Right atrium auricular region (tissue), 2 donors: Measurements from ENCODE around the gene KIAA1217. TPM values are rescaled to one million over a fixed set of nuclear protein-coding genes. Genes with fewer than 3 reads are reported as not detected.
A peak's percentile ranks its signal among the peaks of the same experiment; 100 is the strongest.

Experiments
- DNase-seq: peaks from one replicate; pipeline ENCODE4 v3.0.0-alpha.2; 2019; ENCODE audit warnings: low spot score
- H3K27ac ChIP-seq, 2 donors: fragments of 200-600 bp; sonication (generic); 1 replicate in 1 of 2; 2 replicates in 1 of 2; pipeline ENCODE4 v1.5.1; 2016 to 2019
- H3K27me3 ChIP-seq, 2 donors: fragments of 200-600 bp; sonication (generic); one replicate each; pipeline versions ENCODE4 v1.5.1 to v1.6.0; 2017 to 2019
- H3K36me3 ChIP-seq: fragments of 200-600 bp; sonication (generic); one replicate; pipeline ENCODE4 v1.5.1; 2016
- H3K4me1 ChIP-seq, 2 donors: fragments of 200-600 bp; sonication (generic); one replicate each; pipeline versions ENCODE4 v1.5.1 to v1.6.0; 2017 to 2019
- H3K4me3 ChIP-seq, 2 donors: fragments of 200-600 bp; sonication (generic); 1 replicate in 1 of 2; 2 replicates in 1 of 2; pipeline ENCODE4 v1.5.1; 2017 to 2019; ENCODE audit warnings: mild to moderate bottlenecking in 1 of 2, moderate library complexity in 1 of 2
- H3K9me3 ChIP-seq, 2 donors: fragments of 200-600 bp; sonication (generic); one replicate each; pipeline ENCODE4 v1.5.1; 2019
- total RNA-seq, 2 donors: library from RNA; depleted of rRNA; stranded (reverse); fragments of >200 nt; gene quantifications; one replicate each; pipeline ENCODE4 v1.1.0, GENCODE V29; 2016
- TF ChIP-seq, protein P1 (sequence below), 2 donors: fragments of 200-600 bp; sonication (generic); IDR thresholded peaks; one replicate each; pipeline ENCODE4 v1.5.1; 2019; ENCODE audit warnings: antibody characterized with exemption in 2 of 2

Gene KIAA1217
- total RNA-seq, 2 donors from 2014 or later, result 24.0 to 33.3 TPM

DNA sequence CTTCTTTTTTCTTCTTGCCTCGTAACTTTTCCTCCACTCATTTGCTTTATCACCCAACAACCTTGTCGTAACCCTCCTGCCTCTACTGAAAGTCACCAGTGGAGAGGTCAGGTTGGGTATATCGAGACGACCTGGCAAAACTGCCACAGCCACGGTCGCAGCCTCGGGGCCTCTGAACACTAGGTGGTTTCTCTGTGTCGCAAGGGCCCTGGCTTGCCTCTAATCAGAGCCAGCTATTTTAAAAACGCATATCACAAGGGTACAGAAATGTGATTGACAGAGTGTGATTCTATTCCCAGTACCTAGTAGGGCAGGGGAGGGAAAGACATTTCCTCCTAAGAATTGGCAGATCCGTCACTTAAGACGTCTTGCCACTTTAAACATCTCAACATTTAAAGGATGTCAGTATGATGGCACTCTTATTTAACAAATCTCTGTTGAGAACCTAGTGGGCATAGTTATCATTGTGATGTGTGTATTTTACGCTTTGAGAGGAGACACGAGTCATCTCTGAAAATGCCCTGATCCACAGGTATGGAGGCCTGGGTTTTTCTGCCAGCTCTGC, 317.2 kb downstream of the KIAA1217 start:
- Histone ChIP-seq H3K9me3 (no peaks in the 10 kb centered on the region), H3K27me3 (no peaks in the 10 kb centered on the region), H3K36me3 (peaks cover 33% of the 10 kb centered on the region), H3K4me1 (peaks cover 0 to 12% of the 10 kb centered on the region in 2 donors), H3K27ac (peak overlapping the region; percentile 46 to 78), H3K4me3 (no peak overlapping the region)
- TF ChIP-seq, protein P1, sequence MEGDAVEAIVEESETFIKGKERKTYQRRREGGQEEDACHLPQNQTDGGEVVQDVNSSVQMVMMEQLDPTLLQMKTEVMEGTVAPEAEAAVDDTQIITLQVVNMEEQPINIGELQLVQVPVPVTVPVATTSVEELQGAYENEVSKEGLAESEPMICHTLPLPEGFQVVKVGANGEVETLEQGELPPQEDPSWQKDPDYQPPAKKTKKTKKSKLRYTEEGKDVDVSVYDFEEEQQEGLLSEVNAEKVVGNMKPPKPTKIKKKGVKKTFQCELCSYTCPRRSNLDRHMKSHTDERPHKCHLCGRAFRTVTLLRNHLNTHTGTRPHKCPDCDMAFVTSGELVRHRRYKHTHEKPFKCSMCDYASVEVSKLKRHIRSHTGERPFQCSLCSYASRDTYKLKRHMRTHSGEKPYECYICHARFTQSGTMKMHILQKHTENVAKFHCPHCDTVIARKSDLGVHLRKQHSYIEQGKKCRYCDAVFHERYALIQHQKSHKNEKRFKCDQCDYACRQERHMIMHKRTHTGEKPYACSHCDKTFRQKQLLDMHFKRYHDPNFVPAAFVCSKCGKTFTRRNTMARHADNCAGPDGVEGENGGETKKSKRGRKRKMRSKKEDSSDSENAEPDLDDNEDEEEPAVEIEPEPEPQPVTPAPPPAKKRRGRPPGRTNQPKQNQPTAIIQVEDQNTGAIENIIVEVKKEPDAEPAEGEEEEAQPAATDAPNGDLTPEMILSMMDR (IDR thresholded peaks at IDR 0.05), result no peak
- no peak for DNase-seq

DNA sequence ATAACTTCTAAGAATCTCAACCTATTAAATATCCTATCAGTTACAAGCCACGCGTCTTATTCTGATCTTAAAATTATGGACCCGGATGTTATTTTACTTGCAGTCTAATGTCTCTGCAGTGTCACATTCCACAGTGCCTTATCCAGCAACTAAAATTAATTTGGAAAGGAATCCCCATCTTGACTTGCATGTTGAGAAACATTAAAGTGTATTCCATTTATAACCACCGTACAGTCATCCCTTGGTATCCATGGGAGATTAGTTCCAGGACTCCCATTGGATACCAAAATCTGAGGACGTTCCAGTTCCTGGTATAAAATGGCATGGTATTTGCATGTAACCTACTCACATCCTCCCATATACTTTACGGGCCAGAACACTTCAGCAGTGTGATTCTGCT, 320.0 kb downstream of the KIAA1217 start:
- no peak for DNase-seq
- no peak overlapping the region for H3K4me3 ChIP-seq
- H3K9me3 ChIP-seq, result no peaks in the 10 kb centered on the region
- H3K36me3 ChIP-seq, result peaks cover 41% of the 10 kb centered on the region
- H3K4me1 ChIP-seq, result peaks cover 0 to 12% of the 10 kb centered on the region in 2 donors
- TF ChIP-seq, protein P1 (IDR thresholded peaks at IDR 0.05), result no peak
- peak overlapping the region in 1 of 2 donors; percentile 42 for H3K27ac ChIP-seq
- H3K27me3 ChIP-seq, result no peaks in the 10 kb centered on the region

DNA sequence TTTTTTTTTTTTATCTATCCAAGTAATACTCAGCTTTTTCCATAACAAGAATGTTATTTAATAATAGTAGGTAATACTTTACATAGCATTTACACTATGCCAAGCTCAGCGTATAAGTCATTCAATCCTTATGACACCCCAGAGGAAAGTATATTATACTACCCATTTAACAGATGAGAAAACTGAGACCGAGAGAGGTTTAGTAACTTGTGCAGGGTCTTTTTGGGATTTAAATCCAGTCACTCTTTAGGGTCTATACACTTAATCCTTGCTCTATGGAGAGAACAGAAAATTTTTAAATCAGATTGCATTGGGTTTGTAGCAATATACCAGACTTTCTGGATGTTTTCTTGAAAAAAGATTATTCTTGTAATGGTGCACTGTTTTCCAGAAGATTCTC, 322.5 kb downstream of the KIAA1217 start:
- no peak overlapping the region for H3K27ac ChIP-seq
- no peaks in the 10 kb centered on the region for H3K9me3 ChIP-seq
- H3K27me3 ChIP-seq, result no peaks in the 10 kb centered on the region
- H3K4me1 ChIP-seq, result peaks cover 0 to 8% of the 10 kb centered on the region in 2 donors
- TF ChIP-seq, protein P1 (IDR thresholded peaks at IDR 0.05), result no peak
- no peak for DNase-seq
- no peak overlapping the region for H3K4me3 ChIP-seq
- H3K36me3 ChIP-seq, result peaks cover 32% of the 10 kb centered on the region

DNA sequence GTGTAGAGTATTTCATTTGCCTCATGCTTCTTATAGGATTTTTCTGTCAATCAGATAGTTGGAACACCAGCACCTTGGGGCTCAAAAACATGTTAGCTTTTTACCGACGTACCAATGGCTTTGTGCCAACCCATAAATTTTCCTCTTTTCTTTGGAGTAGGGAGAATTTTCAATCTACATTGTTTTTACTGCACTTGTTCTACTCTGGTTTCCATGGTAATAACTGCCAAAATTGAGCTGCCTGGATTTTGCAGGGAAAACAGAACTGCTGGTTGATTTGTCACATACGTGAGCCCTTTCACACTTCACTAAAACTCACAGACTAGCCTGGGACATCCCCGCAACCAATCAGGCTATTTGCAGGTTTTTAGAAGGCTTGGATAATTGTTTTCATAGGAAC, 325.0 kb downstream of the KIAA1217 start:
- H3K36me3 ChIP-seq, result peaks cover 37% of the 10 kb centered on the region
- H3K9me3 ChIP-seq, result no peaks in the 10 kb centered on the region
- H3K4me3 ChIP-seq, result no peak overlapping the region
- TF ChIP-seq, protein P1 (IDR thresholded peaks at IDR 0.05), result no peak
- H3K4me1 ChIP-seq, result peaks cover 0 to 3% of the 10 kb centered on the region in 2 donors
- H3K27ac ChIP-seq, result no peak overlapping the region
- H3K27me3 ChIP-seq, result no peaks in the 10 kb centered on the region
- no peak for DNase-seq

DNA sequence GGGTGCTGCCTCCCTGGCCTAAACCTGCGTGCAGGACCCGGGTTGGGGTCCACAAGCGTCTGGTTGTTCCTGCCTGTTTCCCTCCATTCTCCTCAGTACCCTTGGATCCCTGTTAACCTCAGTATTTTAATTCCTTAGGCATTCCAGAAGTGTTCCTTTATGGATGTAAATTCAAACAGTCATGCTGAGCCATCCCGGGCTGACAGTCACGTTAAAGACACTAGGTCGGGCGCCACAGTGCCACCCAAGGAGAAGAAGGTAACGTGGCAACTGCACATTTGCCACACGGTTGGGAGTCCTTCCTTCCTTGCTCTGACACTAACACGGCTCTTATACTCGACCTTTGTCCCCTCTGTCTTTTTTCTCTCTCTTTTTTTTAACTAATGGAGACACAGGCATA, 327.7 kb downstream of the KIAA1217 start:
- DNase-seq, result no peak
- Histone ChIP-seq H3K9me3 (no peaks in the 10 kb centered on the region), H3K27me3 (no peaks in the 10 kb centered on the region), H3K36me3 (peaks cover 43% of the 10 kb centered on the region), H3K4me1 (no peaks in the 10 kb centered on the region), H3K27ac (no peak overlapping the region), H3K4me3 (no peak overlapping the region)
- TF ChIP-seq, protein P1 (IDR thresholded peaks at IDR 0.05), result no peak

DNA sequence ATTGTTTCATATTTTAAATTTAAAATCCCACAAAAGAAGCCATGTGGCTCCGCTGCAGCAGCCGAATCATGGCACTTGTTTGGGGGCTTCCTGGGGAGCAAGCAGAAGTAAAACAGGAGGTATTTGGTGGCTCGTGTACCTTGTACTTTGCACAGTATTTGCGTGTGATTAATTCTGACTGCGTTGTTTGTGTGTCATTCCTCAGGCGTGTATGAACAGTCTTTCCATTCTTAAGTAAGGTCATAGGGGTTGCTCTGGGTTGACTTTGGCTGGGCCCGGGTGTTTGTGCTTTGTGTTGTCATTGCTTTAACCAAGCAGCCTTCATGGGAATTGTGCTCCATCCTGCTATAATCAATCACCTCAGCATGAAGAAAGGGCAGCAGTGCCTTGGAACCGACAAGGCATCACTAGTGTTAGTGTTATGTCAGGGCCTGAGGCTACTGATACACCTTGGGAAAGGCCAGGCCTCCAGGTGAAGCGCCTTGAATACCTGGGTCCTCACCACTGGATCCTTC, 332.4 kb downstream of the KIAA1217 start:
- H3K4me3 ChIP-seq, result no peak overlapping the region
- no peak overlapping the region for H3K27ac ChIP-seq
- no peaks in the 10 kb centered on the region for H3K9me3 ChIP-seq
- no peaks in the 10 kb centered on the region for H3K27me3 ChIP-seq
- no peak for DNase-seq
- no peaks in the 10 kb centered on the region for H3K4me1 ChIP-seq
- TF ChIP-seq, protein P1 (IDR thresholded peaks at IDR 0.05), result no peak
- H3K36me3 ChIP-seq, result peaks cover 42% of the 10 kb centered on the region
